Lower lobe of right lung (tissue), 2 donors: ENCODE results near the gene TMEM270. TPM values are rescaled to one million over a fixed set of nuclear protein-coding genes. Genes with fewer than 3 reads are reported as not detected.
A peak's percentile ranks its signal among the peaks of the same experiment; 100 is the strongest.

Source experiments
- ATAC-seq, 2 donors: fragments of 200-7000 bp; cut with Tn5 transposase; one replicate each; pipeline ENCODE4 v1.9.1; 2020 to 2022; ENCODE audit warnings: mild to moderate bottlenecking in 2 of 2, moderate library complexity in 2 of 2
- DNase-seq: peaks from one replicate; pipeline ENCODE4 v3.0.0-alpha.2; 2020
- H3K27ac ChIP-seq: fragments of 200-600 bp; one replicate; pipeline ENCODE4 v1.8.0; 2022
- H3K27me3 ChIP-seq: fragments of 200-600 bp; one replicate; pipeline ENCODE4 v1.8.0; 2022; ENCODE audit warnings: low read depth
- H3K36me3 ChIP-seq: fragments of 200-600 bp; one replicate; pipeline ENCODE4 v1.8.0; 2022; ENCODE audit warnings: mild to moderate bottlenecking
- H3K4me1 ChIP-seq: fragments of 200-600 bp; one replicate; pipeline ENCODE4 v1.8.0; 2022
- H3K4me3 ChIP-seq: fragments of 200-600 bp; one replicate; pipeline ENCODE4 v1.8.0; 2022; ENCODE audit warnings: mild to moderate bottlenecking
- H3K9me3 ChIP-seq: fragments of 200-600 bp; one replicate; pipeline ENCODE4 v1.8.0; 2022
- CTCF ChIP-seq: fragments of 200-600 bp; IDR thresholded peaks from one replicate; pipeline ENCODE4 v1.8.0; 2022; ENCODE audit warnings: antibody characterized with exemption, mild to moderate bottlenecking
- intact Hi-C: fragments of 100-400 bp; cut with DNase I; formaldehyde crosslinking; loops from one replicate; pipeline ENCODE4 v1.11.0; 2022
- total RNA-seq: library from RNA; stranded (reverse); fragmentation: NEBNext Ultra II Directional; extraction: Animal tissue kit (Norgen Biotek cat#: 25700); gene quantifications from one replicate; pipeline ENCODE4 v1.2.1, GENCODE V29; 2021
- donor health status: DM: no; HTN: yes; CAD: no; lungs with severe emphysema.

Gene TMEM270
- total RNA-seq, 1 donor from 2014 or later: not detected

- Histone ChIP-seq H3K9me3 (no peaks in the 10 kb centered on the region), H3K27me3 (no peaks in the 10 kb centered on the region), H3K4me1 (peaks cover 10% of the 10 kb centered on the region), H3K36me3 (no peaks in the 10 kb centered on the region), H3K27ac (no peak overlapping the region), H3K4me3 (no peak overlapping the region)
- intact Hi-C loops: no loop called here
- no peak for TF ChIP-seq CTCF
- DNase-seq (peak; percentile 14), ATAC-seq (no peak)
Observed at GRCh38 chr7:73906874-73907273, 45.9 kb downstream of the TMEM270 start.

GRCh38 chr7:73907554-73908122, 46.7 kb downstream of the TMEM270 start:
- peaks cover 10% of the 10 kb centered on the region for H3K4me1 ChIP-seq
- peak; percentile 36 for DNase-seq
- no peak overlapping the region for H3K27ac ChIP-seq
- no peak for ATAC-seq
- no peaks in the 10 kb centered on the region for H3K9me3 ChIP-seq
- no peak for TF ChIP-seq CTCF
- H3K27me3 ChIP-seq: no peaks in the 10 kb centered on the region
- intact Hi-C loops: no loop called here
- H3K4me3 ChIP-seq: no peak overlapping the region
- H3K36me3 ChIP-seq: no peaks in the 10 kb centered on the region

GRCh38 chr7:73908123-73908611, 47.2 kb downstream of the TMEM270 start:
- no peaks in the 10 kb centered on the region for H3K9me3 ChIP-seq
- ATAC-seq (no peak), DNase-seq (peak; percentile 21)
- H3K4me1 ChIP-seq: peaks cover 10% of the 10 kb centered on the region
- H3K27ac ChIP-seq: no peak overlapping the region
- H3K4me3 ChIP-seq: no peak overlapping the region
- H3K27me3 ChIP-seq: no peaks in the 10 kb centered on the region
- intact Hi-C loops: no loop called here
- H3K36me3 ChIP-seq: no peaks in the 10 kb centered on the region
- TF ChIP-seq CTCF: no peak

GRCh38 chr7:73909051-73909941, 48.3 kb downstream of the TMEM270 start:
- peak; percentile 28 to 47 for ATAC-seq
- Histone ChIP-seq H3K27me3 (no peaks in the 10 kb centered on the region), H3K27ac (no peak overlapping the region), H3K36me3 (no peaks in the 10 kb centered on the region), H3K4me3 (no peak overlapping the region), H3K4me1 (peaks cover 10% of the 10 kb centered on the region), H3K9me3 (no peaks in the 10 kb centered on the region)
- DNase-seq: peak; percentile 51
- TF ChIP-seq CTCF: no peak
- intact Hi-C loops: no loop called here

- TF ChIP-seq CTCF: no peak
- Histone ChIP-seq H3K4me3 (no peak overlapping the region), H3K27ac (no peak overlapping the region), H3K9me3 (no peaks in the 10 kb centered on the region), H3K36me3 (no peaks in the 10 kb centered on the region), H3K4me1 (peaks cover 10% of the 10 kb centered on the region), H3K27me3 (no peaks in the 10 kb centered on the region)
- peak; percentile 24 for DNase-seq
- intact Hi-C loops: no loop called here
- no peak for ATAC-seq
Observed at GRCh38 chr7:73909996-73910395, 49.0 kb downstream of the TMEM270 start.
